Vagina (tissue), 2 donors: Measurements from ENCODE around the gene NELFA.

Experiments used
- POLR2A ChIP-seq, 2 donors: fragments of 450-650 bp; IDR thresholded peaks; one replicate each; pipeline ENCODE4 v1.6.1; 2017; ENCODE audit warnings: antibody characterized with exemption in 2 of 2, mild to moderate bottlenecking in 2 of 2, moderate library complexity in 2 of 2
- POLR2AphosphoS5 ChIP-seq, 2 donors: sonication (generic); formaldehyde crosslinking; IDR thresholded peaks; one replicate each; pipeline ENCODE4 v1.9.0; 2017; ENCODE audit warnings: antibody characterized with exemption in 2 of 2, mild to moderate bottlenecking in 2 of 2, low read depth in 1 of 2; ENCODE audit not compliant: insufficient read depth in 1 of 2
- TF ChIP-seq, protein P1 (sequence below), 3 experiments: fragments of 450-650 bp in 2 of 3; fragments of 200-600 bp in 1 of 3; sonication (generic) in 1 of 3; IDR thresholded peaks; one replicate each; pipeline ENCODE4 v1.5.1; 2017 to 2019; ENCODE audit warnings: antibody characterized with exemption in 3 of 3, mild to moderate bottlenecking in 2 of 3, moderate library complexity in 2 of 3

DNA sequence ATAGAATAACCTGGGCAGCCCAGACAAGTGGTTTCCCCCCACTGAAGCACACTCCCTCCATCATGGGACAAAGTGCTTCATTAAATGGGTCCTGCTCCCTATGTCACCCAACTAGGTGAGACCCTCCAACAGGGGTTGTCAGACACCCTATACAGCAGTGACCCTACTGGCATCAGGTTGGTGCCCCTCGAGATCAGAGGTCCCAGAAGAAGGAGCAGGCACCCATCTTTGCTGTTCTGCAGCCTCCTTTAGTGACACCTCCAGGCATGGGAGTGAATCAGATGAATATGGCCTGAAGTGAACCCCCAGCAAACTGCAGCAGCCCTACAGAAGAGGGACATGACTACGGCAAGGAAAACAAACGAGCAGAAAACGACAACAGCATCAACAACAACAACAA, 11.1 kb downstream of the NELFA start:
- TF ChIP-seq POLR2AphosphoS5 (IDR thresholded peaks at IDR 0.05; ENCODE audit: insufficient read depth in 1 of 2, low read depth in 1 of 2) (no peak), POLR2A (IDR thresholded peaks at IDR 0.05) (no peak)
- TF ChIP-seq, protein P1, sequence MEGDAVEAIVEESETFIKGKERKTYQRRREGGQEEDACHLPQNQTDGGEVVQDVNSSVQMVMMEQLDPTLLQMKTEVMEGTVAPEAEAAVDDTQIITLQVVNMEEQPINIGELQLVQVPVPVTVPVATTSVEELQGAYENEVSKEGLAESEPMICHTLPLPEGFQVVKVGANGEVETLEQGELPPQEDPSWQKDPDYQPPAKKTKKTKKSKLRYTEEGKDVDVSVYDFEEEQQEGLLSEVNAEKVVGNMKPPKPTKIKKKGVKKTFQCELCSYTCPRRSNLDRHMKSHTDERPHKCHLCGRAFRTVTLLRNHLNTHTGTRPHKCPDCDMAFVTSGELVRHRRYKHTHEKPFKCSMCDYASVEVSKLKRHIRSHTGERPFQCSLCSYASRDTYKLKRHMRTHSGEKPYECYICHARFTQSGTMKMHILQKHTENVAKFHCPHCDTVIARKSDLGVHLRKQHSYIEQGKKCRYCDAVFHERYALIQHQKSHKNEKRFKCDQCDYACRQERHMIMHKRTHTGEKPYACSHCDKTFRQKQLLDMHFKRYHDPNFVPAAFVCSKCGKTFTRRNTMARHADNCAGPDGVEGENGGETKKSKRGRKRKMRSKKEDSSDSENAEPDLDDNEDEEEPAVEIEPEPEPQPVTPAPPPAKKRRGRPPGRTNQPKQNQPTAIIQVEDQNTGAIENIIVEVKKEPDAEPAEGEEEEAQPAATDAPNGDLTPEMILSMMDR (IDR thresholded peaks at IDR 0.05), result no peak
